Liver (tissue), 9 donors: ENCODE measurements around the gene BACH2. TPM values are rescaled to one million over a fixed set of nuclear protein-coding genes. Genes with fewer than 3 reads are reported as not detected.

Experiments
- DNase-seq: peaks from one replicate; pipeline ENCODE4 v3.0.0-alpha.2; 2017; ENCODE audit warnings: low spot score
- H3K27ac ChIP-seq, 2 donors: one replicate each; pipeline ENCODE4 v1.7.0; 2013; ENCODE audit warnings: inconsistent platforms in 2 of 2, low read length in 2 of 2, control low read depth in 1 of 2, low read depth in 1 of 2, mild to moderate bottlenecking in 1 of 2
- H3K27me3 ChIP-seq, 4 donors: one replicate each; pipeline versions ENCODE4 v1.6.1 to v1.7.0; 2013; ENCODE audit warnings: low read length in 3 of 4, inconsistent platforms in 1 of 4, mild to moderate bottlenecking in 1 of 4, moderate library complexity in 1 of 4; ENCODE audit not compliant: control insufficient read depth in 4 of 4, insufficient read depth in 4 of 4
- H3K36me3 ChIP-seq, 4 donors: one replicate each; pipeline versions ENCODE4 v1.6.1 to v1.7.0; 2013; ENCODE audit warnings: low read length in 3 of 4, mild to moderate bottlenecking in 3 of 4, low read depth in 1 of 4, moderate library complexity in 1 of 4; ENCODE audit not compliant: control insufficient read depth in 4 of 4, insufficient read depth in 3 of 4
- H3K4me1 ChIP-seq, 4 donors: one replicate each; pipeline versions ENCODE4 v1.6.1 to v1.7.0; 2013; ENCODE audit warnings: low read length in 3 of 4, mild to moderate bottlenecking in 3 of 4, moderate library complexity in 1 of 4; ENCODE audit not compliant: control insufficient read depth in 4 of 4, insufficient read depth in 4 of 4
- H3K4me3 ChIP-seq, 3 donors: one replicate each; pipeline versions ENCODE4 v1.6.1 to v1.7.0; 2013; ENCODE audit warnings: low read length in 3 of 3, control low read depth in 1 of 3, low read depth in 1 of 3, mild to moderate bottlenecking in 1 of 3
- H3K9ac ChIP-seq, 2 donors: one replicate each; pipeline ENCODE4 v1.7.0; 2013; ENCODE audit warnings: low read length in 2 of 2, mild to moderate bottlenecking in 2 of 2, moderate library complexity in 2 of 2, control low read depth in 1 of 2, low read depth in 1 of 2
- H3K9me3 ChIP-seq, 4 donors: one replicate each; pipeline versions ENCODE4 v1.6.1 to v1.7.0; 2013; ENCODE audit warnings: low read length in 3 of 4; ENCODE audit not compliant: control insufficient read depth in 4 of 4
- ATF3 ChIP-seq: IDR thresholded peaks from 2 replicates; pipeline ENCODE4 v1.6.1; 2016; ENCODE audit warnings: antibody characterized with exemption
- EGR1 ChIP-seq, 2 donors: IDR thresholded peaks; 2 replicates each; pipeline ENCODE4 v1.6.1; 2016 to 2018; ENCODE audit warnings: antibody characterized with exemption in 2 of 2, low read depth in 2 of 2
- FOXA1 ChIP-seq: IDR thresholded peaks from 2 replicates; pipeline ENCODE4 v1.6.1; 2016; ENCODE audit warnings: antibody characterized with exemption
- FOXA2 ChIP-seq: IDR thresholded peaks from 2 replicates; pipeline ENCODE4 v1.6.1; 2016; ENCODE audit warnings: antibody characterized with exemption
- HNF4G ChIP-seq: IDR thresholded peaks from 2 replicates; pipeline ENCODE4 v1.6.1; 2016; ENCODE audit warnings: antibody characterized with exemption
- JUND ChIP-seq, 2 donors: IDR thresholded peaks; 2 replicates each; pipeline ENCODE4 v1.6.1; 2016; ENCODE audit warnings: antibody characterized with exemption in 2 of 2
- MAX ChIP-seq: IDR thresholded peaks from 2 replicates; pipeline ENCODE4 v1.6.1; 2016; ENCODE audit warnings: antibody characterized with exemption
- NR2F2 ChIP-seq: IDR thresholded peaks from 2 replicates; pipeline ENCODE4 v1.6.1; 2016; ENCODE audit warnings: antibody characterized with exemption
- REST ChIP-seq: IDR thresholded peaks from 2 replicates; pipeline ENCODE4 v1.6.1; 2016; ENCODE audit warnings: antibody characterized with exemption, mild to moderate bottlenecking
- RXRA ChIP-seq, 2 donors: IDR thresholded peaks; 2 replicates each; pipeline ENCODE4 v1.6.1; 2017 to 2018; ENCODE audit warnings: antibody characterized with exemption in 2 of 2, mild to moderate bottlenecking in 1 of 2
- YY1 ChIP-seq: IDR thresholded peaks from 2 replicates; pipeline ENCODE4 v1.6.1; 2016; ENCODE audit warnings: antibody characterized with exemption, mild to moderate bottlenecking
- WGBS: extraction: QIAGEN DNeasy Blood & Tissue Kit; methylation state at CpG from one replicate; pipeline ENCODE4 v1.1.7; 2013; 5-methylcytosine and 5-hydroxymethylcytosine counted together
- polyA plus RNA-seq, 2 donors: library from polyadenylated mRNA; stranded (reverse) in 1 of 2; unstranded in 1 of 2; fragments of 200-250 nt in 1 of 2; fragments of >200 nt in 1 of 2; fragmentation: Nextera tagmentation in 1 of 2; extraction: Ambion mirVana in 1 of 2; gene quantifications; one replicate each; pipeline versions ENCODE4 v1.2.1 to v1.2.3, GENCODE V29; 2013 to 2015
- total RNA-seq, 2 donors: library from RNA; depleted of rRNA; stranded (reverse); fragments of >200 nt; gene quantifications; one replicate each; pipeline ENCODE4 v1.2.3, GENCODE V29; 2014
- donor health status: healthy.
- donor health status: healthy.
- donor health status: healthy.
- donor health status: healthy.
- donor health status: healthy.

The BACH2 gene
- total and polyA plus RNA-seq, 4 donors, result 1.9 to 3.7 (median 1.9) TPM

- H3K27me3 ChIP-seq, result no peaks in the 10 kb centered on the region
These were observed 369.4 kb downstream of the BACH2 start for GRCh38 chr6:89927264-89927663.

GRCh38 chr6:89925826-89926225, 370.8 kb downstream of the BACH2 start:
- Histone ChIP-seq H3K36me3 (no peaks in the 10 kb centered on the region), H3K9ac (no peak overlapping the region), H3K9me3 (no peaks in the 10 kb centered on the region), H3K27me3 (no peaks in the 10 kb centered on the region), H3K4me1 (no peaks in the 10 kb centered on the region), H3K27ac (no peak overlapping the region), H3K4me3 (no peak overlapping the region)
- WGBS, result 70% methylated on average over 2 of the region's 2 CpGs
- no peak for DNase-seq
- TF ChIP-seq ATF3 (no peak), FOXA2 (no peak), MAX (no peak), REST (no peak), JUND (IDR thresholded peaks at IDR 0.05) (no peak), NR2F2 (no peak), HNF4G (no peak), YY1 (no peak), FOXA1 (no peak), EGR1 (IDR thresholded peaks at IDR 0.05; ENCODE audit: low read depth in 2 of 2) (no peak)

More at GRCh38 chr6:89927264-89927663, 369.4 kb downstream of the BACH2 start:
- no peak overlapping the region for H3K9ac ChIP-seq
- no peaks in the 10 kb centered on the region for H3K9me3 ChIP-seq
- no peak overlapping the region for H3K4me3 ChIP-seq
- H3K4me1 ChIP-seq, result no peaks in the 10 kb centered on the region
- DNase-seq, result no peak
- TF ChIP-seq JUND (IDR thresholded peaks at IDR 0.05) (no peak), RXRA (IDR thresholded peaks at IDR 0.05) (no peak), EGR1 (IDR thresholded peaks at IDR 0.05; ENCODE audit: low read depth in 2 of 2) (no peak), FOXA2 (no peak), HNF4G (no peak), MAX (no peak), REST (no peak)
- H3K27ac ChIP-seq, result no peak overlapping the region
- whole genome bisulfite sequencing, result 85% methylated on average over 5 of the region's 5 CpGs
- peaks cover 0 to 4% (median 2%) of the 10 kb centered on the region in 4 donors for H3K36me3 ChIP-seq
